Renal cortical epithelial cell (primary cell): ENCODE results near the gene PAM16. TPM values are rescaled to one million over a fixed set of nuclear protein-coding genes. Genes with fewer than 3 reads are reported as not detected.

Experiments
- DNase-seq: peaks from one replicate; pipeline ENCODE4 v3.0.0-alpha.2; 2011; ENCODE audit warnings: low read depth
- total RNA-seq: library from RNA; depleted of rRNA; stranded (reverse); fragments of >200 nt; gene quantifications from 2 replicates; pipeline ENCODE4 v1.2.3, GENCODE V29; 2014

The PAM16 gene
- total RNA-seq, 1 donor from 2014 or later = 9.1 TPM

DNA sequence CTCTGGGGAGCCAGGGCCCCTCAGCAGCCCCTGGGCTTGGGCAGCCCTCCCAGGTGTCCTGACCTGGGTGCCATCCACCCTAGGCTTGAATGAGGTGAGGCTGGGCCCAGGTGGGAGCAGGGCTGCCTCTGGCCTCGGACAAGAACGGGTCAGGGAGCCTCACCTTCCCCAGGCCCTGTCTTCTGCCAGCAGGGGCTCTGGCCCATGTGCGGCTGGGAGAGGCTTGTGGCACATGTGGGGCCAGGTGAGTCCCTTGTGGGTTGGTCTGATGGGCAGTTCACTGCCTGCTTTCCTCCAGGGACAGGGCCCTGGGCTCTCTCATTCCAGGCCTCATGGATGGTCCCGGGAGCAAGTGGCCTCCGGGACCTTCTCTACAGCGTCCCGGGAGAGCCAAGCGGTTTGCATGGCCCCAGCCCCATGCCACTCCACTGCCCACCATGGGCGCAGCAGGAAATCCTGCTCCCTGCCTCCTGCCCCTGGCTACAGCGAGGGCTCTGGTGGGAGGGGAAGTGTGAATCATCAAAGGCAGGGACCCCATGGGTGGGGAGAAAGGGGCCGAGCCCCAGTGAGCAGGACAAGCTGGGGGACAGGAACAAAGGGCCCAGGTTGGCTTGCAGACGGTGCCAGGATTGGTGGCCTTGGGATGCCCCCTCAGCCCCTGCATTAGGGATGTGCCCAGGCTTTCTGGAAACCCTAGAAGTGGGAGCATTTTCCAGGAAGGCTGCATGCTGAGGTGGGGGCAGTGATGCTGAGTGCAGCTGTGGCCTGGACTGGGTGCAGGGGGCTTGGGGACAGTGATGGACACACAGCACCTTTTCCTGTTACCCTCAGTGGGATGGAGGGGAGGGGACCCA lies 32.7 kb upstream of the PAM16 start:
- DNase-seq = no peak

DNA sequence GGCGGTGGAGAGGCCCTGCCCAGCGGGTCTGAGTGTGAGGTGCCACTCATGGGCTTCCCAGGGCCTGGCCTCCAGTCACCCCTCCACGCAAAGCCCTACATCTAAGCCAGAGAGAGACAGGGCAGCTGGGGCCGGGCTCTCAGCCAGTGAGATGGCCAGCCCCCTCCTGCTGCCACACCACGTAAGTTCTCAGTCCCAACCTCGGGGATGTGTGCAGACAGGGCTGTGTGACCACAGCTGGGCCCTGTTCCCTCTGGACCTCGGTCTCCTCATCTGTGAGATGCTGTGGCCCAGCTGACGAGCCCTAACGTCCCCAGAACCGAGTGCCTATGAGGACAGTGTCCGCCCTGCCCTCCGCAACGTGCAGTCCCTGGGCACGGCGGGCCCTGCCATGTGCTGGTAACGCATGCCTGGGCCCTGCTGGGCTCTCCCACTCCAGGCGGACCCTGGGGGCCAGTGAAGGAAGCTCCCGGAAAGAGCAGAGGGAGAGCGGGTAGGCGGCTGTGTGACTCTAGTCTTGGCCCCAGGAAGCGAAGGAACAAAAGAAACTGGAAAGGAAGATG lies 31.8 kb upstream of the PAM16 start:
- no peak for DNase-seq

DNA sequence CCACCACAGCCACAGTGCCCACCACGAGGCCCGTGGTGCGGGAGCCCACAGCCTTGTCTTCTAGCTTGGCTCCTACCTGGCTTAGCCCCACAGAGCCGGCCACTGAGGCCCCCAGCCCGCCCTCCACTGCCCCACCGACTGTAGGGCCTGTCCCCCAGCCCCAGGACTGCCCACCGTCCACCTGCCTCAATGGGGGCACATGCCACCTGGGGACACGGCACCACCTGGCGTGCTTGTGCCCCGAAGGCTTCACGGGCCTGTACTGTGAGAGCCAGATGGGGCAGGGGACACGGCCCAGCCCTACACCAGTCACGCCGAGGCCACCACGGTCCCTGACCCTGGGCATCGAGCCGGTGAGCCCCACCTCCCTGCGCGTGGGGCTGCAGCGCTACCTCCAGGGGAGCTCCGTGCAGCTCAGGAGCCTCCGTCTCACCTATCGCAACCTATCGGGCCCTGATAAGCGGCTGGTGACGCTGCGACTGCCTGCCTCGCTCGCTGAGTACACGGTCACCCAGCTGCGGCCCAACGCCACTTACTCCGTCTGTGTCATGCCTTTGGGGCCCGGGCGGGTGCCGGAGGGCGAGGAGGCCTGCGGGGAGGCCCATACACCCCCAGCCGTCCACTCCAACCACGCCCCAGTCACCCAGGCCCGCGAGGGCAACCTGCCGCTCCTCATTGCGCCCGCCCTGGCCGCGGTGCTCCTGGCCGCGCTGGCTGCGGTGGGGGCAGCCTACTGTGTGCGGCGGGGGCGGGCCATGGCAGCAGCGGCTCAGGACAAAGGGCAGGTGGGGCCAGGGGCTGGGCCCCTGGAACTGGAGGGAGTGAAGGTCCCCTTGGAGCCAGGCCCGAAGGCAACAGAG lies 31.0 kb upstream of the PAM16 start:
- no peak for DNase-seq

- DNase-seq = peak; percentile 61
These were observed 30.2 kb upstream of the PAM16 start for GRCh38 chr16:4381072-4381934.

DNA sequence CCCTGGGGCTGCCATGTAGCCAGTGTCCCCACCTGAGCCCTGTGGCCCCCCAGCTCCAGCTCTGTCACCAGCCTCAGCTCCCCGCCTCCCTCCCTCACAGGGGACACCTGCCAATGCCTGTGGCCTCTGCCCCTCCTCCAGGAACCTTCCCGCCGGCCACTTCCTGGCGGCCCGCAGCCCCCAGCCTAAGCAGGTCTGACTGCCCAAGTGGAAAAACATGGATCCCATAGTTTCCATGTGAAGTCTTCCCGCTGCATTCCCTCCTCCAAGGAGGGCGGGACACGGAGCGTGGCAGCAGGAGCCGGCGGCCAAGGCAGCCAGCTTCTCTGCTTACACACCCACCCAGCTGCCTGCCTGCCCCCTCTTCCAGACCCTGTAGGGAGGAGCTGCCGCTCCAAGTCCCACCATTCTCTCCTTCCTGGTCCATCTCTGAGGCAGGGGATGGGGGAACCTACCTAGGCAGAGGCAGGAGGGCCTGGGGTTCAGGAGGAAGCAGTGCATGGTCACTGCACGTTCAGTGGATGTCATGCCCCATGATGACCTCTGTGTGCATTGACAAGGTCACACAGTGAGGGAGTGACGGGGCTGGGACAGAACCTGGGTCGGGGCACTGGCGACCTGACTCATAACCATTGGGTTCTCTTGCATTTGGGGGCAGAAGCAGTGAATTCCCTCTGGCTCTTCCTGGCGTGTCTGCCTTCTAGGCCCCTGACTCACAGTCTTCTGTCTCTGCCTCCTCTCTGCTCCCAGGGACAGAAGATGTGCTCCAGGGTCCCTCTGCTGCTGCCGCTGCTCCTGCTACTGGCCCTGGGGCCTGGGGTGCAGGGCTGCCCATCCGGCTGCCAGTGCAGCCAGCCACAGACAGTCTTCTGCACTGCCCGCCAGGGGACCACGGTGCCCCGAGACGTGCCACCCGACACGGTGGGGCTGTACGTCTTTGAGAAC lies 29.3 kb upstream of the PAM16 start:
- peak; percentile 39 for DNase-seq

DNA sequence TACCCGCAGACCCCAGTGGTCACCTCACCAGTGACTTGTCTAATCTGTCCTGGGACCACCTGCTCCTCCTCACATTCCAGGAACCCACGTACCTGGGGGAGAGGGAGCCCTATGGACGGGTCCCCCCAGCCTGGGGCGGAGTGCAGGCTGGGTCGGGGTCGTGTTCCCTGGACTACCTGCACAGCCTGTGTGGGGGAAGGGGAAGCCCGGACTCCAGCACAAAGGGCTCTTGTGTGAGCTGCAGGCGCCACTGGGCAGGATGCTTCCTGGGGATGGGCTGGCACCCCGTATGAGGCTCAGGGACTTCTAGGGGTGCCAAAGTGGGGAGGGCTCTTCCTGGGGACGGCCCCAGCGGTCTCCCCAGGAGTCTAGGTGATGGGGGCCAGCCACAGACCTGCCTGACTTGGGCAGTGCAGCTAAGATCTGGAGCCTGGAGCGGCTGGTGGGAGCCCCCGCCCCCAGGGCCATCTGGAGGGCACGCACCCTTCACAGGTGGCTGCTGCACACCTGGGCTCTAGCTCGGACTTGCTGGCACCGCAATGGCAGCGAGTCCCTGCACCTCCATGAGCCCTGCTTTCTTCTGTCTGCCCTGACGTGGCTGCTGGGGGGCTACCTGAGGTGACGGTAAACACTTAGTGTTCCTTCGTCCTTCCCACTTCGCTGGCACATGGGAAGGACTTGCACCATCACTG lies 28.0 kb upstream of the PAM16 start:
- DNase-seq = no peak

- DNase-seq = no peak
These were observed 27.1 kb upstream of the PAM16 start for GRCh38 chr16:4378161-4378666.

GRCh38 chr16:4377573-4378154 lies 26.5 kb upstream of the PAM16 start:
- DNase-seq = no peak

DNA sequence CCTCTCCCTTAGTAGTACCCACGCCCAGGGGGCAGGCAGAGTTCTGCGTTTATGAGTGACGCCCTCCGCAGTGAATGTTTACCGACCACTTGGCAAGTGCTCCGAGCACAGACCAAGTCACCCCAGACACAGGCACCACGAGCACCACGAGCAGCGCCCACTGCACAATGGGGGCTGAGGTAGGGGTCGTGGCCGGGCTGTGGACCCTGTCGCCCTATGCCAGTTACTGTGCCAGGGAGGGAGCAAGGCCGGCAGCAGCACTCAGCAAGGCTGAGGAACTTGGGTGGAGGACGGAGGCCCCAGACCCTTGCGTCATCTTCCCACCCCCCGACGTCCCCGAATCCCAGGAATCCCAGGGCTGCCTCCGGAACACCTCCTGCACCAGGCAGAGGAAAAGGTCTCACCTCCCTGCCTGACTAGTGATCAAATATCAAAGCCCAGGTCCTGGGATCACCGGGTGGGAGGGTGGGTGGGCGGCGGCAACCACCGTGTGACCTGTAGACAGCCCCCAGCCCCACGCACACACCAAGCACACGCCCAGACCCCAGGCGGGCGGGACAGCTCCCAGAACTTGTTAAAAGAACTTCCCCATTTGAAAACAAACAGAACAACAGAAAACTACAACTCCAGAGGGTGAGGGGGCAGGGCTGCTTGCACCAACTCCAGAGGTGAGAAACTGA lies 25.9 kb upstream of the PAM16 start:
- DNase-seq = no peak

DNA sequence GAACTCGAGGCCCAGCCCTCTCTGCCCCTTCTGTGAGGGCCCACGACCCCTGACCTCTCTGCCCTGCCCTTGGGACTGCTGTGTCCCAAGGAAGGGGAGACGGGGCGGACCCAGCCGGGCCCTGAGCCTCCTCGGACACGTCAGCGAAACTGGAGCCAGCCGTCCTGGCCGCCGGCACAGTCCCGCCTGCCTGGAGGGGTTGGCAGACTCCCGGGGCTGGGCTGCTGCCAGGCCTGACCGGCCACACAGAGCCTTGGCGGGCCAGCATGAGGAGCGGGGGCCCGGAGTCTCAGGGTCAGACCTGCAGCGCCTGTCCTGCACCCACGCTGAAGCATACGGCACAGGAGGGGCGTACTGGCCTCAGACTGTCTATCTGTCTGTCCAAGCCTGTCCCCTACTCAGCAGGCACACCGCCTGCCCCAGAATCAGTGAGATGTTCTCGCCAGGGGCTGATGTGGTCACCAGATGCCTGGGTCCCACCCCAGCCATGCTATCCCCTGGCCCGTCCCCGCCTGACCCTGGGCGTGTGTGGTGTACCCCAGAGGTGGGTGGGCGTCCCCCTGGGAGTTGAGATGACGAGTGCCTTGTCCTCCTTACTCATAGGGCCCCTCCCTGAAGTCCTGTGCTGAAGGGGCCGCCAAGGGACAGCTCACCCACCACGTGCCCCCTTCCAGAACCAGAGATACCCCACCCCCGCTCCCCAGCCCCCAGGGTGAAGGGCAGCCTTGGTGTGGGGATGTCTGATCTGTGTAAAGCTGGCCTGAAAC lies 25.2 kb upstream of the PAM16 start:
- DNase-seq = peak; percentile 37

GRCh38 chr16:4375717-4376116 lies 24.6 kb upstream of the PAM16 start:
- no peak for DNase-seq

DNA sequence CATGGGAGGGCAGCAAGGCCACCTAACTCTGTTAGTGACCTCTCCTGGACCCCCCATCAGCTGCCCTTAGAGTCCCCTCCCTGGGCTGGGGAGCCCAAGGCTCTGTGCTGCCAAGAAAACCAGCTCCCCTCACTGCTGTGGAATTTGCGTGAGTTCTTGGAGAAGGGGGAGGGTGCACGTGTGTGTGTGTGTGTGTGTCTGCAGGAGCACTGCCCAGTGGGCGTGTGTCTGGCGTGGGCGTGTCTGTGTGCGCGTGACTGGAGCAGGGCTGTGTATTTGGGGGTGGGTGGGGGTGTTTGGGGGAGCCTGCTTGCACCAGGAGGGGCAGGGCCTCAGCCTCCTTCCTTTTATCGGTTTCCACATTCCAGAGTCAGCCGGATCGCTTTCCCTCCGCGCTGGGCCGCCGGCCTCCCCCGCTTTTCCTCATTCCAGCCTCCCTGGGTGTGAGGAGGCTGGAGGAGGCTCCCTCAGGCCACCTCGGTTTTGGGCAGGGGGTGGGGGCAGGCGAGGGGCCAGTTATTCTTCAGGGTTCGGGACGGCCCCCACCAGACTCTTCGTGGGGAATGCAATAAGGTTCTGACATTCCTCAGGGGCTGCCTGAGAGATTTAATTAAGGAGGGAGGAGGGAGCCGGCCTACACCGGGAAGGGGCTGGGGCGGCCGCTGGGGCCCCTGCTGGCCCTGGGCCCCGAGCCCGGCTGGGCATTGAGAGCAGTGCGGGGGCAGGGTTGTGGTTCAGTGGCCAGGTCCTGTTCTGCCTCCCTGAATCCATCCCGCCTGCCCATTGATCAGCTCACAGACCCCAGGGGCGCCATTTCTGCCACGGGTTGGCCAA lies 23.0 kb upstream of the PAM16 start:
- DNase-seq = peak; percentile 67

- no peak for DNase-seq
These were observed 22.3 kb upstream of the PAM16 start for GRCh38 chr16:4373356-4373908.

DNA sequence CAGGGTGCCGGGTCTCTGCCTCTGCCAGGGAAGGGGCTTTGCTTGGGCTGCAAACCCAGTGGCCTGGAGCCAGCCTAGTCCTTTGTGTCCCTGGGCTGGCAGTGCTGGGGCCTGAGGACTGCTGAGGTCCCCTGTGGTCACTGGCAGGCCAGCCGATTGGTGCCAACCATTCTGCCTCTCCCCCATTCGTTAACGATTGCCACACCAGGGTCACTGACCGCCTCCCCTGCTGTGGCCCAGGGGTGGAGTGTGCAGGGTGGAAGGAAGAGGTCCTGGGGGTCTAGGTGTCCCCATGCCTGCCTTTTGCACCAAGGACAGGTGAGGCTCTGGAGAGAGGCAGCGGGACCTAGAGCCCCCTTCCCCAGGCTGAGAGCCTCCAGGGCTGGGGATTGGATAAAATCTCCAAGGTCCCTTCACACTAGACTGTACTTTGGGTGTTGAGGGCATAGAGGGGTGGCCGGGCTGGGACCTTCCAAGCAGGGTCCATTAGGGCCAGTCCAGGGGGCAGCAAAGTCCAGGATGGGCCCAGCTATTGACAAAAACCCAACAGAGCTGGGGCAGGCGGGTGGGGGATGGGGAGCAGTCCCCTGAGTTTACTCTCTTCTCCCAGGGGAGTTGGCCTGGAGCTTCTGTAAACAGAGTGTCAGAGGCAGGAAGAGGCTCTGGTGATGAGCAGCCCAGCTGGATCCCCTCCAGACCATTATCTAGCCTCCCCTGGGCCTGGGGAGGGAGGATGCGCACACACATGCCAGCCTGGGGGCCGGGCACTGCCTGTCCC lies 21.6 kb upstream of the PAM16 start:
- DNase-seq = no peak

DNA sequence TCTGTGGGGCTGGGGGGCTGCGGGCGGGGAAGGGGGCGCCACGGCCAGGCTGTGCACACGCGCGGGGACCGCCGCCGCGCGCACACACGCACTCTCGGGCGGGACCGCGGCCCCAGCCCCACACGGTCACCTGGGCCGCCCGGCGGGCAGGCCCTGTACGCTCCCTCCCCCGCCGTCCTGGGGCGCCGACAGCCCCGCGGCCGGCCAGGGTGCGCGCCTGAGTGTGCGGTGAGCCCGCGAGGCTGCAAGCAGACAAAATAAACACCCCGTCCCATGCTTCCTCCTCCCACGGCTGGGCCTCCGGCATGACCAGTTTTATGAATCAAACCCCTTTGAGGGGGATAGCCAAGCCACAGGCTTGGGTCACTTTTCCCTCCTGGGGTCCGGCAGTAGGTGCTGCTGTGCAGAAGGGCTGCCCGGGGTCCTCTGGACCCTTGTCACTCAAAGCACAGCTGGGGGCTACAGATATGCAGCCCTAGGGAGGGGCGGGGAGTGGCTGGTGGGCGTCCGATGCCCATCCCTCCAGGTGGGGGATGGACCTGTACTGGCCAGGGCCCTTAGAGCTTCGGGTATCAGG lies 21.0 kb upstream of the PAM16 start:
- no peak for DNase-seq
